ENCODE measurements around the gene DEUP1. TPM values are rescaled to one million over a fixed set of nuclear protein-coding genes. Genes with fewer than 3 reads are reported as not detected.

The DEUP1 gene
- total RNA-seq, 1 experiment from 2014 or later, result not detected

DNA sequence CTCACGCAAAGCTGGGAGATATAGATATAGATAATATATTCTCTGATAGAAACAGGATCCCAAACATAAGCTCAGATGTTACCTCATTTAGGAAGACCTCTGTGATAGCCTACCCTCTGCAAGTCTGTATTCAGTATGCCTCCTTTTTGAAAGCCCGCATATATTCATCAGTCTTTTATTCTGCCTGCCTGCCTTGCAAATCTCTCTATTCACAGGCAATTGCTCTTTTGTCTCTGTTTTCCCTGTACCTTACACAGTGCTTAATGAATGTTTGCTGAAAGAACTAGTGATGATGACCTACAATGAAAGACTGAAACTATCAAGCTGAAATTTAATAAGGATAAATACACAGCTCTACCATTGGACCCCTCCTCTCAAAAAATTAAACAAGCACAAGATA is 18.4 kb downstream of the DEUP1 start:
- ATAC-seq, result no peak
- DNase-seq (ENCODE audit: low read depth, low spot score), result no peak

More for the DNA sequence above, 18.4 kb downstream of the DEUP1 start:
- no peak overlapping the region for H3K9ac ChIP-seq (ENCODE audit: low read length)
- no peaks in the 10 kb centered on the region for H3K27me3 ChIP-seq (ENCODE audit: insufficient read depth, low read length)
- H3K79me2 ChIP-seq (ENCODE audit: insufficient read depth, low read length), result no peaks in the 10 kb centered on the region
- POLR2A ChIA-PET, result no interaction called here
- no peaks in the 10 kb centered on the region for H3K9me2 ChIP-seq (ENCODE audit: insufficient read depth)
- no peak overlapping the region for H3K27ac ChIP-seq (ENCODE audit: low read depth, low read length)
- intact Hi-C loops (cut with micrococcal nuclease), result no loop called here
- no peaks in the 10 kb centered on the region for H4K20me1 ChIP-seq (ENCODE audit: insufficient read depth)
- RAD21 ChIA-PET (ENCODE audit: low non-redundant PET in 1 of 2, low total read pairs in 2 of 2, uncharacterized antibody in 2 of 2, unreplicated experiment in 2 of 2), result no interaction called here
- CTCF ChIA-PET, result no interaction called here
- H3K9me3 ChIP-seq (ENCODE audit: control insufficient read depth in 1 of 2, insufficient read depth in 1 of 2, low read depth in 1 of 2, low read length in 2 of 2), result no peaks in the 10 kb centered on the region
- no peaks in the 10 kb centered on the region for H3K36me3 ChIP-seq (ENCODE audit: control insufficient read depth in 1 of 2, insufficient read depth in 2 of 2, low read length in 2 of 2)
- no peak overlapping the region for H2AFZ ChIP-seq (ENCODE audit: low read depth, low read length, poor library complexity, severe bottlenecking)
- H3K4me3 ChIP-seq (replicated peaks in 1 of 2; ENCODE audit: low read depth in 1 of 2, low read length in 2 of 2), result no peak overlapping the region
- BruUV-seq (replicated peaks), result no TSS peak
- no peak overlapping the region for H3K4me2 ChIP-seq (ENCODE audit: low read length)
- no peaks in the 10 kb centered on the region for H3K4me1 ChIP-seq (ENCODE audit: control insufficient read depth in 1 of 2, insufficient read depth in 2 of 2, low read length in 2 of 2)
- TF ChIP-seq, protein P1, sequence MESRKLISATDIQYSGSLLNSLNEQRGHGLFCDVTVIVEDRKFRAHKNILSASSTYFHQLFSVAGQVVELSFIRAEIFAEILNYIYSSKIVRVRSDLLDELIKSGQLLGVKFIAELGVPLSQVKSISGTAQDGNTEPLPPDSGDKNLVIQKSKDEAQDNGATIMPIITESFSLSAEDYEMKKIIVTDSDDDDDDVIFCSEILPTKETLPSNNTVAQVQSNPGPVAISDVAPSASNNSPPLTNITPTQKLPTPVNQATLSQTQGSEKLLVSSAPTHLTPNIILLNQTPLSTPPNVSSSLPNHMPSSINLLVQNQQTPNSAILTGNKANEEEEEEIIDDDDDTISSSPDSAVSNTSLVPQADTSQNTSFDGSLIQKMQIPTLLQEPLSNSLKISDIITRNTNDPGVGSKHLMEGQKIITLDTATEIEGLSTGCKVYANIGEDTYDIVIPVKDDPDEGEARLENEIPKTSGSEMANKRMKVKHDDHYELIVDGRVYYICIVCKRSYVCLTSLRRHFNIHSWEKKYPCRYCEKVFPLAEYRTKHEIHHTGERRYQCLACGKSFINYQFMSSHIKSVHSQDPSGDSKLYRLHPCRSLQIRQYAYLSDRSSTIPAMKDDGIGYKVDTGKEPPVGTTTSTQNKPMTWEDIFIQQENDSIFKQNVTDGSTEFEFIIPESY (IDR thresholded peaks at IDR 0.05; ENCODE audit: extremely low read depth, insufficient replicate concordance, low read length), result no peak
- no peak for TF ChIP-seq ZNF274 (IDR thresholded peaks at IDR 0.05; ENCODE audit: low read depth, low read length)
- TF ChIP-seq SP1 (IDR thresholded peaks at IDR 0.05; ENCODE audit: low read depth), result no peak
- TF ChIP-seq JUND (IDR thresholded peaks at IDR 0.05), result no peak
- no peak for TF ChIP-seq YY1 (IDR thresholded peaks at IDR 0.05; ENCODE audit: extremely low read depth, insufficient replicate concordance, low read depth, low read length)
- no peak for TF ChIP-seq POLR2A (IDR thresholded peaks at IDR 0.05; ENCODE audit: borderline replicate concordance, extremely low read depth, insufficient read depth, insufficient read length)
- no peak for TF ChIP-seq CEBPB (IDR thresholded peaks at IDR 0.05; ENCODE audit: low read depth)
- TF ChIP-seq POLR2AphosphoS5 (IDR thresholded peaks at IDR 0.05; ENCODE audit: low read depth, low read length), result no peak
- TF ChIP-seq EZH2phosphoT487 (IDR thresholded peaks at IDR 0.05; ENCODE audit: borderline replicate concordance), result no peak
- TF ChIP-seq ELF1 (IDR thresholded peaks at IDR 0.05; ENCODE audit: borderline replicate concordance, low read depth), result no peak
- TF ChIP-seq, protein P2, sequence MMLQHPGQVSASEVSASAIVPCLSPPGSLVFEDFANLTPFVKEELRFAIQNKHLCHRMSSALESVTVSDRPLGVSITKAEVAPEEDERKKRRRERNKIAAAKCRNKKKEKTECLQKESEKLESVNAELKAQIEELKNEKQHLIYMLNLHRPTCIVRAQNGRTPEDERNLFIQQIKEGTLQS (IDR thresholded peaks at IDR 0.05), result no peak
- TF ChIP-seq EZH2 (IDR thresholded peaks at IDR 0.05), result no peak
- TF ChIP-seq CBX3 (IDR thresholded peaks at IDR 0.05; ENCODE audit: low read depth), result no peak
